ENCODE results near the gene AUNIP. TPM values are rescaled to one million over a fixed set of nuclear protein-coding genes. Genes with fewer than 3 reads are reported as not detected.
A peak's percentile ranks its signal among the peaks of the same experiment; 100 is the strongest.

AUNIP gene
- total and polyA plus RNA-seq, 7 donors, result 0.05 to 0.47 (median 0.13) TPM; not detected in 2

DNA sequence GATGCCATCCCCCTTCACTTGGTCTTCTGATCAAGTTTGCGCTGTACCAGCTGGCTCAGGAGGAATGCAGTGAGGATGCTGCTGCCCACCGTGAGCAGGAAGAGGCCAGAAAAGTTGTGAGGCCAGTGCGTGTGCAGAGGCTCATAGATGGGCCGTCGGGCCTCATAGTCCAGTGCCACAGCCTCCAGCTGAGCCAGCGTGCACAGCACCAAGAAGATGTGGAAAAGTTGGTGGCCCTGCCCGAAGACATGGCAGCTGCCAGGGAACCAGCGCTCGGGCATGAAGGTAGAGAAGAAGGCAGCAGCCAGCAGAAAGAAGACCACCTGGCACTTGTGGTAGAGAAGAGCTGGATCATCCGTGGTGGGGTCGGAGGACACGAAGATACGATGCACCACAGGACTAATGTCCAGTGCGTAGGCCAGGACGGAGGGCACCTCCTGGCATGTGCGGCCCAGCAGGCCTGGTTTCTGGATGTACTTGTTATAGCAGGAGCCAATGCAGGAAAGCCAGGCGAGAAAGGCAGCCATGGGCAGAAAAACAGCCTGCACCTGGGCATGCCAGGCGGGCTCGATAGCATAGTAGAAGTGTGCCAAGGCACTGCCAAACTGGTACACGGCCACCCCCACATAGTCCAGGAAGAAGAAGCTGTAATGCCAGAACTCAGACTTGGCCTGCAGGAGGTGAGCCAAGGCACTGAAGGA is 3.7 kb upstream of the AUNIP start:
- H3K4me3 ChIP-seq, result no peak overlapping the region
- intact Hi-C loops (cut with DNase I), result no loop called here
- DNase-seq, result no peak
- no peak overlapping the region for H3K27ac ChIP-seq
- WGBS, 3 donors, result 74 to 92% (median 87%) methylated on average over 20 of the region's 20 CpGs
- H3K27me3 ChIP-seq (ENCODE audit: insufficient read depth in 3 of 3, low read length in 2 of 3), result no peaks in the 10 kb centered on the region
- no peak for ATAC-seq
- H3K9me3 ChIP-seq, result no peaks in the 10 kb centered on the region
- H3K36me3 ChIP-seq (ENCODE audit: insufficient read depth in 1 of 2, low read depth in 1 of 2), result no peaks in the 10 kb centered on the region
- H3K4me1 ChIP-seq, result peaks cover 7% of the 10 kb centered on the region
- TF ChIP-seq, protein P1, sequence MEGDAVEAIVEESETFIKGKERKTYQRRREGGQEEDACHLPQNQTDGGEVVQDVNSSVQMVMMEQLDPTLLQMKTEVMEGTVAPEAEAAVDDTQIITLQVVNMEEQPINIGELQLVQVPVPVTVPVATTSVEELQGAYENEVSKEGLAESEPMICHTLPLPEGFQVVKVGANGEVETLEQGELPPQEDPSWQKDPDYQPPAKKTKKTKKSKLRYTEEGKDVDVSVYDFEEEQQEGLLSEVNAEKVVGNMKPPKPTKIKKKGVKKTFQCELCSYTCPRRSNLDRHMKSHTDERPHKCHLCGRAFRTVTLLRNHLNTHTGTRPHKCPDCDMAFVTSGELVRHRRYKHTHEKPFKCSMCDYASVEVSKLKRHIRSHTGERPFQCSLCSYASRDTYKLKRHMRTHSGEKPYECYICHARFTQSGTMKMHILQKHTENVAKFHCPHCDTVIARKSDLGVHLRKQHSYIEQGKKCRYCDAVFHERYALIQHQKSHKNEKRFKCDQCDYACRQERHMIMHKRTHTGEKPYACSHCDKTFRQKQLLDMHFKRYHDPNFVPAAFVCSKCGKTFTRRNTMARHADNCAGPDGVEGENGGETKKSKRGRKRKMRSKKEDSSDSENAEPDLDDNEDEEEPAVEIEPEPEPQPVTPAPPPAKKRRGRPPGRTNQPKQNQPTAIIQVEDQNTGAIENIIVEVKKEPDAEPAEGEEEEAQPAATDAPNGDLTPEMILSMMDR (IDR thresholded peaks at IDR 0.05), result no peak

DNA sequence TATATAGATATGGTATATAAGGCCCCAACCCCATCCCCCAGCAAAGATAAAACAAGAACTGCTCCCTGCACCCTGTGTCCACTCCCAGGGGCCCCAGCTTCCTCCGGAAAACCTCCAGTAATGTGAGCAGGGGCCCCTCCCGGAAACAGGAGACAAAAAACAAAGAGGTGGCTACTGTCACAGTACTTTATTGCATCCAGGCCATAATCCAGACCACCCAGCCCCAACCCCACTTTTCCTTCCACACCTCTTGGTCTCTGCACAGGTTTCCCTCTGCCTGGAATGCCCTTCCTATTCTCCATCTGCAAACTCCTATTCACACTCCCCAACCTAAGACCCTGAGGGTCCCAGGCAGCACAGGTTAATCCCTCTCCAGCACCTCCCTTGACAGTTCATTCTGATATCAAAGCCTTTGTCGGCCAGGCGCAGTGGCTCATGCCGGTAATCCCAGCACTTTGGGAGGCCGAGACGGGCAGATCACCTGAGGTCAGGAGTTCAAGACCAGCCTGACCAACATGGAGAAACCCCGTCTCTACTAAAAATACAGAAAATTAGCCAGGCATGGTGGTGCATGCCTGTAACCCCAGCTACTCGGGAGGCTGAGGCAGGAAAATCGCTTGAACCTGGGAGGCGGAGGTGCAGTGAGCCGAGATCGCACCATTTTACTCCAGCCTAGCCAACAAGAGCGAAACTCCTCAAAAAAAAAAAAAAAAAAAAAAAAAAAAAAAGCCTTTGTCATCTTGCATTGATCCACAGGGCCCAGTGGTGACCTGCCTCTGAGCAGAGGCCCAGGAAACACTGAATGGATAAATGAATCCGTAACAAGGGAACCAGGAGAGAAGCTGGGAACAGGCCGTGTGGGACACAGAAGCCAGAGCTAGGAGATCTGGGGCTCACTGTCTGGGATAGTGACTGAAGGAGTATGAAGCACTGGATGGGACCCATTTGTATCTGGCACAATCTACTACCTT is 2.3 kb upstream of the AUNIP start:
- H3K9me3 ChIP-seq, result no peaks in the 10 kb centered on the region
- no peak overlapping the region for H3K27ac ChIP-seq
- ATAC-seq (no peak), DNase-seq (no peak)
- peaks cover 7% of the 10 kb centered on the region for H3K4me1 ChIP-seq
- no peak overlapping the region for H3K4me3 ChIP-seq
- no peaks in the 10 kb centered on the region for H3K27me3 ChIP-seq (ENCODE audit: insufficient read depth in 3 of 3, low read length in 2 of 3)
- TF ChIP-seq, protein P1 (IDR thresholded peaks at IDR 0.05), result no peak
- 71 to 79% (median 79%) methylated on average over 16 of the region's 16 CpGs for WGBS, 3 donors
- H3K36me3 ChIP-seq (ENCODE audit: insufficient read depth in 1 of 2, low read depth in 1 of 2), result no peaks in the 10 kb centered on the region
- intact Hi-C loops (cut with DNase I), result no loop called here

DNA sequence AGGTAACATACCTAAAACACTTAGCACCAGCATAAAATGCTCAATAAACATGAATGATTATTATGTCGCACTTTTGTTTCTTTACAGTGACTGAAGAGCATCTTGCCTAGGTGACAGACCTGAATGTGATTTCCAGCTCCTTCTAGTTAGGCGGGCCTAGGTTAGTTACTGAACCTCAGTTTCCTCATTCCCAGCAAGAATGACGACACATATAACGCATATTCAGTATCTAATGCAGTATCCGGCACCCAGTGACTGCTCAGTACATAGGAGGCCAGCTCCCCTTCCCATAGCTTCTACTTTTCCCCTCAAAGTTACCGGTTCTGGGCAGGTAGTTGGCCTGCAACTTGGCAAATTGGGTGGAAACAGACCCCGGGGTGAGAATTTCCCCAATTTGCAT is 763 bp downstream of the AUNIP start:
- TF ChIP-seq, protein P1 (IDR thresholded peaks at IDR 0.05), result no peak
- peaks cover 7% of the 10 kb centered on the region for H3K4me1 ChIP-seq
- intact Hi-C loops (cut with DNase I), result no loop called here
- H3K27me3 ChIP-seq (ENCODE audit: insufficient read depth in 3 of 3, low read length in 2 of 3), result no peaks in the 10 kb centered on the region
- H3K9me3 ChIP-seq, result no peaks in the 10 kb centered on the region
- DNase-seq (no peak), ATAC-seq (no peak)
- H3K4me3 ChIP-seq, result peak overlapping the region; percentile 75
- no peak overlapping the region for H3K27ac ChIP-seq
- WGBS, 3 donors, result 47 to 51% (median 48%) methylated on average over 7 of the region's 7 CpGs
- no peaks in the 10 kb centered on the region for H3K36me3 ChIP-seq (ENCODE audit: insufficient read depth in 1 of 2, low read depth in 1 of 2)

DNA sequence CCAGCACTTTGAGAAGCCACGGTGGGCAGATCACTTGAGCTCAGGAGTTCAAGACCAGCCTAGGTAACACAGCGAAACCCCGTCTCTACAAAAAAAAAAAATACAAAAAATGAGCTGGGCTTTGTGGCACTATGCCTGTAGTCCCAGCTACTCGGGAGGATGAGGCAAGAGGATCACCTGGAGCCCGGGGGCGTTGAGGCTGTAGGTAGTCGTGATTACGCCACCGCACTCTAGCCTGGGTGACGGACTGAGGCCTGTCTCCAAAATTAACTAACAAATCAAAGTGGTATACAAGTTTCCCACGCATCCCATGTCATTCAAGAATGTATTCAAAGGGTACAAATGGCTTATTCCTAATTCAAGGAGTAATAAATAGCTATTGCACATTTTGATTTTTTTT is 2.4 kb downstream of the AUNIP start:
- no peak for ATAC-seq
- TF ChIP-seq, protein P1 (IDR thresholded peaks at IDR 0.05), result no peak
- 86 to 92% (median 89%) methylated on average over 11 of the region's 11 CpGs for WGBS, 3 donors
- intact Hi-C loops (cut with DNase I), result no loop called here
- no peaks in the 10 kb centered on the region for H3K27me3 ChIP-seq (ENCODE audit: insufficient read depth in 3 of 3, low read length in 2 of 3)
- H3K9me3 ChIP-seq, result no peaks in the 10 kb centered on the region
- H3K36me3 ChIP-seq (ENCODE audit: insufficient read depth in 1 of 2, low read depth in 1 of 2), result no peaks in the 10 kb centered on the region
- H3K4me1 ChIP-seq, result peaks cover 7% of the 10 kb centered on the region
- H3K27ac ChIP-seq, result no peak overlapping the region
- no peak overlapping the region for H3K4me3 ChIP-seq
- no peak for DNase-seq
